CD4-positive, alpha-beta T cell (primary cell): ENCODE data around the gene HIVEP3. TPM values are rescaled to one million over a fixed set of nuclear protein-coding genes. Genes with fewer than 3 reads are reported as not detected.

Source experiments
- ATAC-seq: fragments of 200-7000 bp; cut with Tn5 transposase; one replicate; pipeline ENCODE4 v1.10.0; 2022; ENCODE audit warnings: mild to moderate bottlenecking; ENCODE audit not compliant: poor library complexity
- CTCF ChIA-PET: fragments of 350-600 bp; sonication (Branson Sonifier 250); formaldehyde crosslinking; loops from one replicate; lab custom pipeline; 2021; ENCODE audit warnings: antibody characterized with exemption, inconsistent platforms; lab: Charles Lee
- POLR2A ChIA-PET: fragments of 350-600 bp; sonication (Branson Sonifier 250); formaldehyde crosslinking; loops from one replicate; lab custom pipeline; 2021; ENCODE audit warnings: antibody characterized with exemption, inconsistent platforms; lab: Charles Lee
- DNase-seq, 14 experiments: peaks; one replicate each; pipeline ENCODE4 v3.0.0-alpha.2; 2013 to 2020; ENCODE audit warnings: mixed read lengths in 2 of 14
- H3K27ac ChIP-seq, 2 donors: one replicate each; pipeline versions ENCODE4 v1.5.1 to v1.7.0; 2013; ENCODE audit warnings: low read length in 2 of 2, low read depth in 1 of 2, mild to moderate bottlenecking in 1 of 2
- H3K27me3 ChIP-seq, 2 experiments: 1 replicate in 1 of 2; 2 replicates in 1 of 2; pipeline versions ENCODE4 v1.6.1 to v1.7.0; 2013; ENCODE audit warnings: low read length in 2 of 2, control low read depth in 1 of 2, mild to moderate bottlenecking in 1 of 2, moderate library complexity in 1 of 2; ENCODE audit not compliant: insufficient read depth in 2 of 2, control insufficient read depth in 1 of 2
- H3K36me3 ChIP-seq: one replicate; pipeline ENCODE4 v1.6.1; 2013; ENCODE audit warnings: low read length, control low read depth; ENCODE audit not compliant: insufficient read depth
- H3K4me1 ChIP-seq: one replicate; pipeline ENCODE4 v1.6.1; 2013; ENCODE audit warnings: low read length, control low read depth; ENCODE audit not compliant: insufficient read depth
- H3K4me3 ChIP-seq: one replicate; pipeline ENCODE4 v1.5.1; 2013; ENCODE audit warnings: mild to moderate bottlenecking, low read length, moderate library complexity
- H3K9me3 ChIP-seq, 2 experiments: 1 replicate in 1 of 2; 2 replicates in 1 of 2; pipeline versions ENCODE4 v1.6.1 to v1.7.0; 2013; ENCODE audit warnings: low read length in 2 of 2, mild to moderate bottlenecking in 2 of 2, control low read depth in 1 of 2, moderate library complexity in 1 of 2; ENCODE audit not compliant: control insufficient read depth in 1 of 2, insufficient read depth in 1 of 2
- H3K27ac Mint-ChIP-seq: one replicate; pipeline ENCODE4 v1.8.0; 2020; ENCODE audit warnings: mixed read lengths
- H3K27me3 Mint-ChIP-seq: one replicate; pipeline ENCODE4 v1.8.0; 2021; ENCODE audit warnings: mixed read lengths
- H3K36me3 Mint-ChIP-seq: one replicate; pipeline ENCODE4 v1.8.0; 2021; ENCODE audit warnings: low read depth, mixed read lengths
- H3K4me1 Mint-ChIP-seq: one replicate; pipeline ENCODE4 v1.8.0; 2021; ENCODE audit warnings: low read depth, mixed read lengths
- H3K4me3 Mint-ChIP-seq: one replicate; pipeline ENCODE4 v1.8.0; 2020; ENCODE audit warnings: mild to moderate bottlenecking, mixed read lengths
- H3K9me3 Mint-ChIP-seq: one replicate; pipeline ENCODE4 v1.8.0; 2020; ENCODE audit warnings: mixed read lengths
- CTCF ChIP-seq: fragments of 200-600 bp; IDR thresholded peaks from one replicate; pipeline ENCODE4 v1.8.0; 2022; ENCODE audit warnings: antibody characterized with exemption, mild to moderate bottlenecking
- intact Hi-C, 2 experiments: fragments of 100-400 bp; cut with DNase I in 1 of 2; cut with micrococcal nuclease in 1 of 2; formaldehyde crosslinking; loops; one replicate each; pipeline versions ENCODE4 v1.15.1 to v1.9.0; 2023 to 2025; cut with DNase I, micrococcal nuclease
- total RNA-seq, 174 experiments: library from RNA in 2 of 174; stranded (reverse) in 2 of 174; gene quantifications; one replicate each; pipeline ENCODE4 v1.2.3 and lab custom pipeline; 2021 to 2026

The HIVEP3 gene
- total RNA-seq, 2 experiments from 2014 or later = 5.1 to 5.4 TPM

GRCh38 chr1:41661428-41662060 is 257.2 kb downstream of the HIVEP3 start:
- ChIA-PET CTCF (interaction anchor here (0.7 kb wide), 1 partner anchor 8 kb away, joined by 3 read pairs; no protein-coding TSS in a partner anchor), POLR2A (interaction anchor here (8.0 kb wide), 1 partner anchor 11 kb away, joined by 65 read pairs; no protein-coding TSS in a partner anchor)
- DNase-seq = peak in 5 of 14 experiments; percentile 9 to 36 (median 22)
- H3K4me3 Mint-ChIP-seq = peak overlapping the region; percentile 95
- H3K27me3 ChIP-seq = no peaks in the 10 kb centered on the region
- no peak overlapping the region for H3K27ac ChIP-seq
- TF ChIP-seq CTCF = no peak
- H3K4me1 Mint-ChIP-seq = peaks cover 84% of the 10 kb centered on the region
- no peaks in the 10 kb centered on the region for H3K9me3 ChIP-seq
- peak; percentile 16 for ATAC-seq
- intact Hi-C loops = loop anchor here in 1 of 2 experiments (5.0 to 10.0 kb wide), 2 partner anchors 86 to 297 kb away; partner anchors contain the start of gene FOXO6
- H3K36me3 ChIP-seq = no peaks in the 10 kb centered on the region
- no peaks in the 10 kb centered on the region for H3K9me3 Mint-ChIP-seq
- H3K4me1 ChIP-seq = peaks cover 91% of the 10 kb centered on the region
- H3K4me3 ChIP-seq = peak overlapping the region; percentile 69
- no peaks in the 10 kb centered on the region for H3K36me3 Mint-ChIP-seq
- H3K27me3 Mint-ChIP-seq = no peaks in the 10 kb centered on the region
- peak overlapping the region; percentile 80 for H3K27ac Mint-ChIP-seq

GRCh38 chr1:41660570-41661427 is 257.9 kb downstream of the HIVEP3 start:
- H3K36me3 ChIP-seq = no peaks in the 10 kb centered on the region
- H3K4me3 ChIP-seq = peak overlapping the region; percentile 69
- H3K9me3 Mint-ChIP-seq = no peaks in the 10 kb centered on the region
- no peaks in the 10 kb centered on the region for H3K27me3 Mint-ChIP-seq
- H3K27ac Mint-ChIP-seq = peak overlapping the region; percentile 80
- ATAC-seq (no peak), DNase-seq (no peak)
- intact Hi-C loops = loop anchor here in 1 of 2 experiments (5.0 to 10.0 kb wide), 2 partner anchors 87 to 296 kb away; partner anchors contain the start of gene FOXO6
- POLR2A ChIA-PET = interaction anchor here (0.9 to 8.0 kb wide), 2 partner anchors 12 to 20 kb away, joined by 3 to 65 read pairs; no protein-coding TSS in a partner anchor
- peaks cover 84% of the 10 kb centered on the region for H3K4me1 Mint-ChIP-seq
- no peak overlapping the region for H3K27ac ChIP-seq
- no peak for TF ChIP-seq CTCF
- H3K4me1 ChIP-seq = peaks cover 90% of the 10 kb centered on the region
- CTCF ChIA-PET = interaction anchor here (0.7 kb wide), 1 partner anchor 8 kb away, joined by 3 read pairs; no protein-coding TSS in a partner anchor
- no peaks in the 10 kb centered on the region for H3K27me3 ChIP-seq
- H3K36me3 Mint-ChIP-seq = no peaks in the 10 kb centered on the region
- H3K4me3 Mint-ChIP-seq = peak overlapping the region; percentile 95
- no peaks in the 10 kb centered on the region for H3K9me3 ChIP-seq

GRCh38 chr1:41659903-41660302 is 258.8 kb downstream of the HIVEP3 start:
- Mint-ChIP-seq H3K27ac (no peak overlapping the region), H3K4me3 (peak overlapping the region; percentile 72), H3K9me3 (no peaks in the 10 kb centered on the region), H3K36me3 (no peaks in the 10 kb centered on the region), H3K27me3 (no peaks in the 10 kb centered on the region), H3K4me1 (peaks cover 80% of the 10 kb centered on the region)
- Histone ChIP-seq H3K4me1 (peaks cover 81% of the 10 kb centered on the region), H3K4me3 (no peak overlapping the region), H3K9me3 (no peaks in the 10 kb centered on the region), H3K27me3 (no peaks in the 10 kb centered on the region), H3K36me3 (no peaks in the 10 kb centered on the region), H3K27ac (no peak overlapping the region)
- DNase-seq (no peak), ATAC-seq (no peak)
- POLR2A ChIA-PET = interaction anchor here (0.9 to 8.0 kb wide), 2 partner anchors 13 to 20 kb away, joined by 3 to 65 read pairs; no protein-coding TSS in a partner anchor
- intact Hi-C loops = loop anchor here in 1 of 2 experiments (5.0 to 10.0 kb wide), 2 partner anchors 87 to 295 kb away; partner anchors contain the start of gene FOXO6
- no peak for TF ChIP-seq CTCF
- CTCF ChIA-PET = no interaction called here
